LNCaP clone FGC (cell line): ENCODE data around the gene STARD6.

ENCODE experiments used
- DNase-seq: peaks from one replicate; pipeline ENCODE4 v3.0.0-alpha.2; 2011; ENCODE audit warnings: low read depth
- H3K4me3 ChIP-seq: 2 replicates; pipeline ENCODE4 v1.5.1; 2011; ENCODE audit warnings: mild to moderate bottlenecking, low read depth, low read length, control low read depth
- TF ChIP-seq, protein P1 (sequence below): IDR thresholded peaks from 2 replicates; pipeline ENCODE4 v1.5.1; 2012; ENCODE audit warnings: mild to moderate bottlenecking; ENCODE audit not compliant: control insufficient read depth, insufficient read depth; ENCODE audit errors: extremely low read depth

STARD6 gene

GRCh38 chr18:54357660-54358494, at the start of gene STARD6, which contains the start of gene C18orf54:
Gene STARD6, minus strand, starts transcription at chr18:54357858. Its CDS starts 3,285 bp downstream, at chr18:54354573.
Gene C18orf54, plus strand, starts transcription at chr18:54357906. Its CDS starts 2,667 bp downstream, at chr18:54360573.
- DNase-seq = peak; percentile 51
- H3K4me3 ChIP-seq = peak within 1 kb of the TSS; percentile 91
- TF ChIP-seq, protein P1, sequence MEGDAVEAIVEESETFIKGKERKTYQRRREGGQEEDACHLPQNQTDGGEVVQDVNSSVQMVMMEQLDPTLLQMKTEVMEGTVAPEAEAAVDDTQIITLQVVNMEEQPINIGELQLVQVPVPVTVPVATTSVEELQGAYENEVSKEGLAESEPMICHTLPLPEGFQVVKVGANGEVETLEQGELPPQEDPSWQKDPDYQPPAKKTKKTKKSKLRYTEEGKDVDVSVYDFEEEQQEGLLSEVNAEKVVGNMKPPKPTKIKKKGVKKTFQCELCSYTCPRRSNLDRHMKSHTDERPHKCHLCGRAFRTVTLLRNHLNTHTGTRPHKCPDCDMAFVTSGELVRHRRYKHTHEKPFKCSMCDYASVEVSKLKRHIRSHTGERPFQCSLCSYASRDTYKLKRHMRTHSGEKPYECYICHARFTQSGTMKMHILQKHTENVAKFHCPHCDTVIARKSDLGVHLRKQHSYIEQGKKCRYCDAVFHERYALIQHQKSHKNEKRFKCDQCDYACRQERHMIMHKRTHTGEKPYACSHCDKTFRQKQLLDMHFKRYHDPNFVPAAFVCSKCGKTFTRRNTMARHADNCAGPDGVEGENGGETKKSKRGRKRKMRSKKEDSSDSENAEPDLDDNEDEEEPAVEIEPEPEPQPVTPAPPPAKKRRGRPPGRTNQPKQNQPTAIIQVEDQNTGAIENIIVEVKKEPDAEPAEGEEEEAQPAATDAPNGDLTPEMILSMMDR = peak; percentile 46

- TF ChIP-seq, protein P1 = no peak
- DNase-seq = no peak
- H3K4me3 ChIP-seq = no peak overlapping the region
These were observed 47.6 kb upstream of the STARD6 start for GRCh38 chr18:54405290-54405689.

DNA sequence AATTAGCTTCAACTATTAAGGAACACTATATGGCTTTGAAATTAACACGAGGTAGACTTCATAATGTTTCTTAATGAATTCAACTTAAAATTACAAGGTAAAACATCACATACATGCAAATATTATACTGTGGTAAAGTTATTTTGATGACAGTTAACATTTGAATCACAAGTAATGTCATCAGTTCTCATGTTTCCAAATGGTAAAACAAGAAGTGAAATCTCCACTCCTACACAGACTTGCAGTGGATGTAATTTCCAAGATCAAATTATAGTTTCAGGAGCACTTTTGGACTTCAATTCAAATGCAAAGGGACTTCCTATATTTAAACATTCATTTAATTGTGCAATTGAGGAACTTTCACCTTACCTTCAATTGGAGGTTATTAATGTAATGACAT, 39.1 kb upstream of the STARD6 start:
- TF ChIP-seq, protein P1 = no peak
- no peak for DNase-seq
- H3K4me3 ChIP-seq = no peak overlapping the region

- H3K4me3 ChIP-seq = no peak overlapping the region
- TF ChIP-seq, protein P1 = no peak
- no peak for DNase-seq
These were observed 36.1 kb upstream of the STARD6 start for GRCh38 chr18:54393648-54394294.

- DNase-seq = peak; percentile 51
- H3K4me3 ChIP-seq = no peak overlapping the region
These were observed 34.9 kb upstream of the STARD6 start for GRCh38 chr18:54392543-54393023.

DNA sequence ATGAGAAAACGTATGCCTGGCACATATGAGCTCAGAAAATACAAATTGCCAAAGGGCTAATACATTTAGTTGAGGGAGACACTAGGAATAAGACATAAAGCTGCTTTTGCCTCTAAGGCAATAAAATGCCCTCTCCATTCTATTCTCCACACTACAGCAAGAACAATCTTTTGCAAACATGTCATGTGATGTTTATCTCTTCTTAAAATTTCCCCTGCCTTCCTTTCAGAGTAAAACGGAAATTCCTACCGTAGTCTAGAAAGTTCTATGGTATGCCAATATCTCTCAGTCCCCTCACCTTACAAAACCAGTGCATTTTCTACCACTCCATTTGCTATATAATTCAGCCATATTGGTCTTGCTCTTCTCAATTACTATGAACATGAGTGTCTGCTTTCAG, 33.2 kb upstream of the STARD6 start:
- TF ChIP-seq, protein P1 = no peak

More at GRCh38 chr18:54392543-54393023, 34.9 kb upstream of the STARD6 start:
- TF ChIP-seq, protein P1 = peak; percentile 69

More for the DNA sequence above, 33.2 kb upstream of the STARD6 start:
- DNase-seq = no peak
- no peak overlapping the region for H3K4me3 ChIP-seq
